MCF 10A (cell line): ENCODE results near the gene SNRPD3. TPM values are rescaled to one million over a fixed set of nuclear protein-coding genes. Genes with fewer than 3 reads are reported as not detected.

ENCODE experiments used
- BruUV-seq: library from RNA; stranded (reverse); fragments of 400-500 nt; replicated peaks from 2 replicates; lab custom pipeline; 2021; lab: Mats Ljungman, UMichigan
- CTCF ChIA-PET: fragments of 300-600 bp; sonication (Branson Sonifier 250); formaldehyde crosslinking; extraction: SDS; loops from one replicate; lab custom pipeline; 2021; ENCODE audit warnings: antibody characterized with exemption, inconsistent platforms; lab: Yijun Ruan, JAX
- POLR2A ChIA-PET: fragments of 300-600, 350-650 bp; sonication (Branson Sonifier 250); formaldehyde crosslinking; extraction: SDS; loops from one replicate; lab custom pipeline; 2020; ENCODE audit warnings: antibody characterized with exemption, inconsistent platforms; lab: Yijun Ruan, JAX
- DNase-seq: peaks from one replicate; pipeline ENCODE4 v3.0.0-alpha.2; 2018; ENCODE audit not compliant: unreplicated experiment
- H3K27ac Mint-ChIP-seq: one replicate; pipeline ENCODE4 v1.8.0; 2022; ENCODE audit warnings: mild to moderate bottlenecking, low read depth, mixed read lengths; ENCODE audit not compliant: unreplicated experiment
- H3K27me3 Mint-ChIP-seq: one replicate; pipeline ENCODE4 v1.8.0; 2022; ENCODE audit warnings: mixed read lengths; ENCODE audit not compliant: insufficient read depth, unreplicated experiment
- H3K36me3 Mint-ChIP-seq: one replicate; pipeline ENCODE4 v1.8.0; 2022; ENCODE audit warnings: mild to moderate bottlenecking, moderate library complexity, mixed read lengths; ENCODE audit not compliant: insufficient read depth, unreplicated experiment
- H3K4me1 Mint-ChIP-seq: one replicate; pipeline ENCODE4 v1.8.0; 2022; ENCODE audit warnings: mixed read lengths; ENCODE audit not compliant: insufficient read depth, unreplicated experiment
- H3K4me3 Mint-ChIP-seq: one replicate; pipeline ENCODE4 v1.8.0; 2022; ENCODE audit warnings: mild to moderate bottlenecking, moderate library complexity, mixed read lengths; ENCODE audit not compliant: unreplicated experiment
- H3K9me3 Mint-ChIP-seq: one replicate; pipeline ENCODE4 v1.8.0; 2022; ENCODE audit warnings: mixed read lengths; ENCODE audit not compliant: unreplicated experiment
- intact Hi-C: fragments of 100-400 bp; cut with micrococcal nuclease; formaldehyde crosslinking; loops from 2 replicates; pipeline ENCODE4 v1.14.1; 2022
- total RNA-seq: library from RNA; stranded (reverse); gene quantifications from 2 replicates; pipeline ENCODE4 v1.2.3, GENCODE V29; 2022
- TF ChIP-seq, protein P1 (sequence below): fragments of 200-600 bp; IDR thresholded peaks from one replicate; pipeline ENCODE4 v1.8.0; 2022; ENCODE audit warnings: antibody characterized with exemption, mild to moderate bottlenecking; ENCODE audit not compliant: unreplicated experiment

The SNRPD3 gene
- total RNA-seq, 1 experiment from 2014 or later = 94.6 TPM

GRCh38 chr22:24514241-24515026 is 41.4 kb upstream of the SNRPD3 start:
- no peak overlapping the region for H3K27ac Mint-ChIP-seq
- POLR2A ChIA-PET = interaction anchor here (0.6 kb wide), 1 partner anchor 655 kb away, joined by 3 read pairs; no protein-coding TSS in a partner anchor
- intact Hi-C loops = no loop called here
- no TSS peak for BruUV-seq
- CTCF ChIA-PET = interaction anchor here (1.0 kb wide), 1 partner anchor 11 kb away, joined by 5 read pairs; no protein-coding TSS in a partner anchor
- no peaks in the 10 kb centered on the region for H3K9me3 Mint-ChIP-seq
- no peak overlapping the region for H3K4me3 Mint-ChIP-seq
- no peaks in the 10 kb centered on the region for H3K36me3 Mint-ChIP-seq
- TF ChIP-seq, protein P1, sequence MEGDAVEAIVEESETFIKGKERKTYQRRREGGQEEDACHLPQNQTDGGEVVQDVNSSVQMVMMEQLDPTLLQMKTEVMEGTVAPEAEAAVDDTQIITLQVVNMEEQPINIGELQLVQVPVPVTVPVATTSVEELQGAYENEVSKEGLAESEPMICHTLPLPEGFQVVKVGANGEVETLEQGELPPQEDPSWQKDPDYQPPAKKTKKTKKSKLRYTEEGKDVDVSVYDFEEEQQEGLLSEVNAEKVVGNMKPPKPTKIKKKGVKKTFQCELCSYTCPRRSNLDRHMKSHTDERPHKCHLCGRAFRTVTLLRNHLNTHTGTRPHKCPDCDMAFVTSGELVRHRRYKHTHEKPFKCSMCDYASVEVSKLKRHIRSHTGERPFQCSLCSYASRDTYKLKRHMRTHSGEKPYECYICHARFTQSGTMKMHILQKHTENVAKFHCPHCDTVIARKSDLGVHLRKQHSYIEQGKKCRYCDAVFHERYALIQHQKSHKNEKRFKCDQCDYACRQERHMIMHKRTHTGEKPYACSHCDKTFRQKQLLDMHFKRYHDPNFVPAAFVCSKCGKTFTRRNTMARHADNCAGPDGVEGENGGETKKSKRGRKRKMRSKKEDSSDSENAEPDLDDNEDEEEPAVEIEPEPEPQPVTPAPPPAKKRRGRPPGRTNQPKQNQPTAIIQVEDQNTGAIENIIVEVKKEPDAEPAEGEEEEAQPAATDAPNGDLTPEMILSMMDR = no peak
- no peak for DNase-seq
- peaks cover 5% of the 10 kb centered on the region for H3K4me1 Mint-ChIP-seq
- peaks cover 38% of the 10 kb centered on the region for H3K27me3 Mint-ChIP-seq

GRCh38 chr22:24515027-24515338 is 40.8 kb upstream of the SNRPD3 start:
- intact Hi-C loops = no loop called here
- Mint-ChIP-seq H3K36me3 (no peaks in the 10 kb centered on the region), H3K27me3 (peaks cover 38% of the 10 kb centered on the region), H3K27ac (no peak overlapping the region), H3K9me3 (no peaks in the 10 kb centered on the region), H3K4me3 (no peak overlapping the region), H3K4me1 (peaks cover 5% of the 10 kb centered on the region)
- TF ChIP-seq, protein P1 = no peak
- ChIA-PET POLR2A (interaction anchor here (0.6 kb wide), 1 partner anchor 656 kb away, joined by 3 read pairs; no protein-coding TSS in a partner anchor), CTCF (no interaction called here)
- BruUV-seq = no TSS peak
- DNase-seq = no peak

- peak; percentile 56 for DNase-seq
- Mint-ChIP-seq H3K36me3 (no peaks in the 10 kb centered on the region), H3K4me1 (peaks cover 2% of the 10 kb centered on the region), H3K27ac (no peak overlapping the region), H3K27me3 (peaks cover 38% of the 10 kb centered on the region), H3K9me3 (no peaks in the 10 kb centered on the region), H3K4me3 (no peak overlapping the region)
- TF ChIP-seq, protein P1 = no peak
- CTCF ChIA-PET = interaction anchor here (1.1 kb wide), 1 partner anchor 9 kb away, joined by 4 read pairs; no protein-coding TSS in a partner anchor
- BruUV-seq = no TSS peak
- intact Hi-C loops = no loop called here
- POLR2A ChIA-PET = no interaction called here
Observed at GRCh38 chr22:24516301-24516737, 39.5 kb upstream of the SNRPD3 start.

- no peak overlapping the region for H3K4me3 Mint-ChIP-seq
- no peaks in the 10 kb centered on the region for H3K36me3 Mint-ChIP-seq
- peaks cover 7% of the 10 kb centered on the region for H3K4me1 Mint-ChIP-seq
- H3K9me3 Mint-ChIP-seq = no peaks in the 10 kb centered on the region
- BruUV-seq = no TSS peak
- H3K27ac Mint-ChIP-seq = no peak overlapping the region
- intact Hi-C loops = no loop called here
- ChIA-PET POLR2A (no interaction called here), CTCF (interaction anchor here (0.7 to 1.4 kb wide), 4 partner anchors 11 to 194 kb away, joined by 3 to 5 read pairs (median 4); no protein-coding TSS in a partner anchor)
- TF ChIP-seq, protein P1 = no peak
- peaks cover 38% of the 10 kb centered on the region for H3K27me3 Mint-ChIP-seq
- DNase-seq = no peak
Observed at GRCh38 chr22:24517446-24517845, 38.4 kb upstream of the SNRPD3 start.
